Right cardiac atrium (tissue), 5 donors: ENCODE measurements around the gene DOK7. TPM values are rescaled to one million over a fixed set of nuclear protein-coding genes. Genes with fewer than 3 reads are reported as not detected.

Experiments
- ATAC-seq, 2 donors: fragments of 200-7000 bp; cut with Tn5 transposase; one replicate each; pipeline versions ENCODE4 v1.8.0 to v1.9.1; 2020; ENCODE audit warnings: moderate library complexity in 2 of 2, mild to moderate bottlenecking in 1 of 2
- DNase-seq, 3 donors: peaks; one replicate each; pipeline ENCODE4 v3.0.0-alpha.2; 2020
- H3K27ac ChIP-seq: one replicate; pipeline ENCODE4 v1.5.1; 2013; ENCODE audit warnings: mild to moderate bottlenecking, low read length, control low read depth, moderate library complexity
- H3K27me3 ChIP-seq: one replicate; pipeline ENCODE4 v1.6.1; 2013; ENCODE audit not compliant: control insufficient read depth, insufficient read depth
- H3K4me1 ChIP-seq: one replicate; pipeline ENCODE4 v1.6.1; 2013; ENCODE audit warnings: low read length; ENCODE audit not compliant: control insufficient read depth, insufficient read depth
- H3K4me3 ChIP-seq: one replicate; pipeline ENCODE4 v1.5.1; 2013; ENCODE audit warnings: low read length, control low read depth
- H3K9me3 ChIP-seq: one replicate; pipeline ENCODE4 v1.6.1; 2013; ENCODE audit warnings: low read length; ENCODE audit not compliant: control insufficient read depth
- WGBS: extraction: QIAGEN DNeasy Blood & Tissue Kit; methylation state at CpG from one replicate; pipeline ENCODE4 v1.1.7; 2013; 5-methylcytosine and 5-hydroxymethylcytosine counted together
- intact Hi-C, 4 donors: fragments of 100-400 bp; cut with DNase I; formaldehyde crosslinking; loops; one replicate each; pipeline versions ENCODE4 v1.11.0 to v1.14.0; 2022 to 2023
- polyA plus RNA-seq: library from polyadenylated mRNA; stranded (reverse); fragments of 200-250 nt; gene quantifications from one replicate; pipeline ENCODE4 v1.2.3, GENCODE V29; 2013
- total RNA-seq, 4 donors: library from RNA; stranded (reverse); fragmentation: NEBNext Ultra II Directional; extraction: Animal tissue kit (Norgen Biotek cat#: 25700); gene quantifications; one replicate each; pipeline ENCODE4 v1.2.1, GENCODE V29; 2021
- donor health status: healthy with polysubstance abuse.
- donor health status: DM: no; HTN: yes; CAD: no.
- donor health status: DM: no; HTN: no; CAD: no.
- donor health status: DM: no; HTN: yes; CAD: no; lungs with severe emphysema.
- donor health status: DM: yes; HTN: yes; CAD: no.

The DOK7 gene
- total and polyA plus RNA-seq, 5 donors: 28.9 to 40.0 (median 35.4) TPM

DNA sequence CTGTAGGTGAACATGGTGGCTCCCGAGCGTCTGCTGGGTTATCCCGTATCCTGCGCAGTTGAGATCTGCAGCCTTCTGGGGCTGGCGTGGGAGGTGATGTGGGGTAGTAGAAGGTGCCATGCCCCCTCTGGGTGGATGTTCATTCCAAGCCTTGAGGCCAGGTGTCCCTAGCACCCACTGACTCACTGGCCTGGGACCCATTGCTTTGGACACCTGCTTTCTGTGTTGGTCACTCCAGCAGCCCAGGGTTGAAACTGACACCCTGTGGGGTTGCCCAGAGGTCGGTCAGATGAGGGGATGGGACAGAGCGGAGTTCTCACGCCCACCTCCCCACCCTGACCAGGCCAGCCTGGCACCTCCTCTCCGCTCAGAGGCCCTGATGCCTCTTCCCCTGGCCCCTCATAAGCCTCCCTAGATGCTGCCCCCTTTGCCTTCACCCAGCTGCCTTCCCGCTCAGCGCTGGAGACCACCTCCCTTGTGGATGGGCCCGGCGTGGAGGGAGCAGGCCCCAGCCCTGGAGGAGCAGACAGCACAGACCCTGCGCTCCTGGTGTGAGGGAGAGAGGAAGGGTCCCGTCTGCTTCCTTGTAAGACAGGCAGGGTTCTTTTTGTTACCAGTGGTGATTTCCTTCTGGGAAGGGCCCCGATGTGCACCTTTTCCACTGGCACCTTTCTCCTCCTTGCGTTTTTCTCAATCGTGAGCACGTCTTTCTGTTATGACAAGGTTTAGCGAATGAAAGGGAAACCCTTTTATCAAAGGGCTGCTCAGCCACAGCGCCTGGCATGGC is 2.0 kb downstream of the DOK7 start:
- intact Hi-C loops: no loop called here
- 83% methylated on average over 21 of the region's 21 CpGs for WGBS
- peak; percentile 8 to 50 (median 49) for DNase-seq
- no peak overlapping the region for H3K4me3 ChIP-seq
- H3K27ac ChIP-seq: peak overlapping the region; percentile 5
- H3K27me3 ChIP-seq: no peaks in the 10 kb centered on the region
- H3K4me1 ChIP-seq: no peaks in the 10 kb centered on the region
- H3K9me3 ChIP-seq: no peaks in the 10 kb centered on the region
- no peak for ATAC-seq

DNA sequence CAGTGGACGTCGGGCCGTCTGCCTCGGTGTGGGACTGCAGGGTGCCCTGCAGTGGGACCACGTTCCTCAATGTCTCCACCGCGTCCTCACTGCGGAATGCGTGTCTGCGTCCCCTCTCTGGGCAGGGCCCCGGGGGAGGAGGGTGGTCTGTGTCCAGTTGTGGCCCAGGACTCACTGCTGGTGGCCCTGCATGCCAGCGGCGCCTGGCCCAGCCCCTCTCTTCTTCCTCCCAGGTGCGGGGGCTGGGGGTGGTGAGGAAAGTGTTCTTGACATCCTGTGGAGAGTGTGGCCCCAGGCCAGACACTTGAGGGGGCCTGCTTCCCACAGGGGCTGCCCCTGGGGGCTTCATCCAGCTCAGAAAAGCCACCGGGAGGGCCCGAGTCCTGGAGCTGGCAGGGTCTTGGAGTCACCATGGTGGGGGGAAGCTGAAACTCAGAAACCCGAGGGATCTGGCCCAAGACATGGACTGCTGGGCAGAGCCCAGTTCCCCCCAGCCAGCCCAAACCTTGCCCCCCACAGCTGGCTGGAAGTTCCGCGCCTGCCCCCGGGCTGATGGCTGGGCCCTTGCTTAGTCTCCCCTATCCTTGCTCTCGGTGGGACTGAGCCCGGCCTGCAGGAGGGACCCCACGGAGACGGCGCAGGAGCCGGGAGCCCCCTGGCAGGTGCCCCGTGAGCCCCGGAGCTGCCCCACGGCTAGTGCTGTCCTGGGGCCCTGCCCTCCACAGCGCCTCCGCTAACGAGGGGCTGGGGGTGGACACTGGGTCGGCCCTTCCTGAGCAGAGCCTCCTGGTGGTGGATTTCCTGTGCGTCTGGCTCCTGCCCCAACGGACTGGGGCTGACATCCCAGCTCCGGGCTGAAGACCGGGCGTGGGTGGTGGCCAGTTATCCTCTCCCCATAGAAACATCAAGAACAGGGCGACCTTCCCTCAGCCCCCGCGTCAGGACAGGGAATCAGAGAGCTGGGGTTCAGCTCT is 2.9 kb downstream of the DOK7 start:
- Histone ChIP-seq H3K4me3 (no peak overlapping the region), H3K9me3 (no peaks in the 10 kb centered on the region), H3K27ac (peak overlapping the region; percentile 46), H3K27me3 (no peaks in the 10 kb centered on the region), H3K4me1 (no peaks in the 10 kb centered on the region)
- intact Hi-C loops: no loop called here
- ATAC-seq (peak in 1 of 2 donors; percentile 8), DNase-seq (peak; percentile 22 to 69 (median 57))
- WGBS: 58% methylated on average over 41 of the region's 41 CpGs

DNA sequence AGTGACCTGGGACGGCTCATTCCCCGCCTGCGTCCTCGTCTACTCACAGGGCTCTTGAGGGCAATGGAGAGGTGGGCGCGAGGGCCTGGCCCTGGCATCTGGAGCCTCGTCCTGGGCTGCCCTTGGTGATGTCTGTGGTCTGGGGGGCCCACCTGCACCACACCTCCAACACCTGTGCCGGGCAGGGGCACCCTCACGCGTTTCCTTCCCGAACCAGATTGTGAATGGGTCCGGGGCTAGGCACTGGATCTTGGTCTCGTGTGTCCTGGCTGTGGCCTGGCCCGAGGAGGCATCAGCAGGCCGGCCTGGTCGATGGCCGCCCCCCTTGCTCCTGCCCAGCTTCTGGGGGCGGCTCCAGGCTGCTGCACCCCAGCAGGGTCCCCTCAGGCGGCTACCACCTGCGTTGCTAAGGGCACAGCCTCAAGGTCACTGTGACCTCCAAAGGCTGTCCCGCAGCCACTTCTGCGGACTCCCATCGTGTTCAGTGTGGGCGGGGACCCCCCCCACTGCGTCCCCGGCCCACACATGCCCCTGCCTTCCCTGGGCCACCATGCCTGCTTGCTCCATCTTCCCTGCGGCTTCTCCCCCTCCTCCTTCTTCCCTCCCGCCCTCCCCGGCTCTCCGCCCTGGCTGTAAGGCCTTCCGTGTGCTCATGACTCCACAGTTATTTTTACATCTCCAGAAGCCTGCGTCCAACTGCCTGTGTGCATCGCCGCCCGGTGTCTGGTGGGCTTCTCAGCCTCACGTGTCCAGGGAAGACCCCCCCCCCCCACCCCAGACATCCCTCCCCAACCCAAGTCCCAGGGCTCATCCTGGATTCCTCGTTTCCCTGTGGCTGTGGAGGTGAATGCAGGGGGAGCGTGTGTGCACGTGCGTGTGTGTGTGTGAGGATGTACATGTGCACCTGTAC is 3.8 kb downstream of the DOK7 start:
- H3K27me3 ChIP-seq: no peaks in the 10 kb centered on the region
- no peak for ATAC-seq
- 66% methylated on average over 40 of the region's 40 CpGs for WGBS
- H3K4me1 ChIP-seq: no peaks in the 10 kb centered on the region
- H3K27ac ChIP-seq: peak overlapping the region; percentile 46
- no peak overlapping the region for H3K4me3 ChIP-seq
- intact Hi-C loops: no loop called here
- no peaks in the 10 kb centered on the region for H3K9me3 ChIP-seq
- DNase-seq: peak; percentile 5 to 48 (median 43)

DNA sequence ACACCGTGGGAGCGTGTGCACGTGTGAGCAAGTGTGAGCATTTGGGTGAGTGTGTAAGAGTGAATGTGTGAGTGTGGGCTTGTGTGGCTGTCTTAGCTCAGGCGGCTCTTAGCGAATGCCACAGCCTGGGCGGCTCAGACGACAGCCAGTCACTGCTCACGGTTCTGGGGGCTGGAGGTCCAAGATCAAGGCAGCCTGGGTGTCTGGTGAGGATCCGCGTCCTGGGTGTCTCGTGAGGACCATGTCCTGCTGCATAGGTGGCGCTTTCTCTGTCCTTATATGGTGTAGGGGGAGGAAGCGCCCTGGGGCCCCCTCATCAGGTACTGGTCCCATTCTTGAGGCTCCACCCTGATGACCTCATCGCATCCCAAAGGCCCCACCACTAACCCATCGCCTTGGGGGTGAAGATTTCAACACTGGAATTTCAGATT is 4.5 kb downstream of the DOK7 start:
- Histone ChIP-seq H3K9me3 (no peaks in the 10 kb centered on the region), H3K4me3 (no peak overlapping the region), H3K27ac (peak overlapping the region; percentile 6), H3K4me1 (no peaks in the 10 kb centered on the region), H3K27me3 (no peaks in the 10 kb centered on the region)
- ATAC-seq (no peak), DNase-seq (peak; percentile 4 to 23 (median 7))
- 76% methylated on average over 15 of the region's 15 CpGs for WGBS
- intact Hi-C loops: no loop called here

DNA sequence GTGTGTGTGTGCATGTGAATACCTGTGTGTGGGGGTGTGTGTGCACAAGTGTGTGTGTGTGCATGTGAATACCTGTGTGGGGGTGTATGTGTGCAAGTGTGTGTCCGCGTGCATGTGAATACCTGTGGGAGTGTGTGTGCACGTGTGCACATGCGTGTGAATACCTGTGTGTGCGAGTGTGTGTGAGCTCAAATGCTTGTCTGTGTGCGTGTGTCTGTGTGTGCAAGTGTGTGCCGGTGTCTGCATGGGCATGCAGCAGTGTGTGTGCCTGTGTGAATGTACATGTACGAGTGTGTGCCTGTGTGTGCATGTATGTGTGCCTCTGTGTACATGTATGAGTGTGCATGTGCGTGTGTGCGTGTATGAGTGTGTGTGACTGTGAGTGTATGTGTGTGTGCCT is 5.0 kb downstream of the DOK7 start:
- Histone ChIP-seq H3K27ac (no peak overlapping the region), H3K4me1 (no peaks in the 10 kb centered on the region), H3K4me3 (no peak overlapping the region), H3K27me3 (no peaks in the 10 kb centered on the region), H3K9me3 (no peaks in the 10 kb centered on the region)
- ATAC-seq (no peak), DNase-seq (peak in 2 of 3 donors; percentile 13 to 22)
- intact Hi-C loops: no loop called here
- WGBS: 92% methylated on average over 10 of the region's 10 CpGs

DNA sequence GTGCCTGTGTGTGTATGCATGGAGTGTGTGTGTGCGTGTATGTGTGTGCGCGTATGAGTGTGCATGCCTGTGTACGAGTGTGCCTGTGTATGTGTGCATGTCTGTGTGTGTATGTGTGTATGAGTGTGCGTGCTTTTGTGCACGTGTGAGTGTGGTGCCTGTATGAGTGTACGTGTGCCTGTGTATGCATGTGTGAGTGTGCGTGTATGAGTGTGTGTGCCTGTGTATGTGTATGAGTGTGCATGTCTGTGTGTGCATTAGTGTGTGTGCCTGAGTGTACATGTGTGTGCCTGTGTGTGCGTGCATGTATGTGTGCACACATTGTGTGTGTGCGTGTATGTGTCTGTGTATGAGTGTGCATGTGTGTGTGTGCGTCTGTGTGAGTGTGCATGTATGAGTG is 5.7 kb downstream of the DOK7 start:
- peak in 1 of 3 donors; percentile 20 for DNase-seq
- WGBS: 91% methylated on average over 11 of the region's 11 CpGs

DNA sequence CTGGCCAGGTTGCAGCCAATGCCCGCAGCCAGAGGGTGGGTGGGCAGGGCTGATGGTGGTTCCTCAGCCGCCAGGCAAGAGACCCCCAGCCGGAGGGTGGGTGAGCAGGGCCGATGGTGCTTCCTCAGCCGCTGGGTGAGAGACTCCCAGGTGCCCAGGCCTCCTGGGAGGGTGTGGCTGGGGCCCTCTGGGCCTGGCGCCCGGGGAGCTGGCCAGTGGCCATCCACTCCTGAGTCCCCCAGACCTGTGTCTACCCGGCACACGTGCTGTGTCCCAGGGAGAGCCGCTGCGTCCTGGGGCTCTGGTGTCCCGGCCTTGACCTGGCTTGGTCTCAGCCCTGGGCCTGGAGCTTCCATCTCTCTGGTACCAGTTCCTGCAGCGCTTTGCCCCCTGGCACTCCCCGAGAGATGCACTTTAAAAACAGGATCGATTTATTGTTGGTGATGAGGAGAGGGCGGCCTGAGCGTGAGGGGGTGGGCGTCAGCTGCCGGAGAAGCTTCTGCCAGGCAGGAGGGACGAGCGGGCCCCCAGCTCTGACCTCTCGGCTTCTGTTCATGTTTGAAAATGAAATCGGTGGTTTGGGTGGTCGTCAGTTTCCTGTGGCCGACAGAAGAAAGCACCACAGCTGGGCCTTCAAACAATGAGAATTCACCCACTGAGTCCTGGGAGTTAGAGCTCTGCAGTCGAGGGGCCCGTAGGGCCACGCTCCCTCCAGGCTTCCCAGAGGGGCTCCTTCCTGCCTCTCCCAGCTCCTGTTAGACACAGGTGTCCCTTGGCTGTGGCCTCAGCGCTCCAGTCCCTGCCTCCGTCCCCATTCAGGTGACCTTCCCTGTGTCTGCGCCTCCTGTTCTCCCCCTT is 6.5 kb downstream of the DOK7 start:
- ATAC-seq (peak; percentile 5 to 12), DNase-seq (peak; percentile 11 to 68 (median 50))
- WGBS: 79% methylated on average over 31 of the region's 31 CpGs
- H3K4me1 ChIP-seq: no peaks in the 10 kb centered on the region
- no peak overlapping the region for H3K27ac ChIP-seq
- intact Hi-C loops: no loop called here
- H3K9me3 ChIP-seq: no peaks in the 10 kb centered on the region
- no peaks in the 10 kb centered on the region for H3K27me3 ChIP-seq
- no peak overlapping the region for H3K4me3 ChIP-seq

More for the DNA sequence above, 5.7 kb downstream of the DOK7 start:
- no peak overlapping the region for H3K27ac ChIP-seq
- H3K4me1 ChIP-seq: no peaks in the 10 kb centered on the region
- no peaks in the 10 kb centered on the region for H3K27me3 ChIP-seq
- intact Hi-C loops: no loop called here
- no peaks in the 10 kb centered on the region for H3K9me3 ChIP-seq
- no peak overlapping the region for H3K4me3 ChIP-seq
- ATAC-seq: no peak

DNA sequence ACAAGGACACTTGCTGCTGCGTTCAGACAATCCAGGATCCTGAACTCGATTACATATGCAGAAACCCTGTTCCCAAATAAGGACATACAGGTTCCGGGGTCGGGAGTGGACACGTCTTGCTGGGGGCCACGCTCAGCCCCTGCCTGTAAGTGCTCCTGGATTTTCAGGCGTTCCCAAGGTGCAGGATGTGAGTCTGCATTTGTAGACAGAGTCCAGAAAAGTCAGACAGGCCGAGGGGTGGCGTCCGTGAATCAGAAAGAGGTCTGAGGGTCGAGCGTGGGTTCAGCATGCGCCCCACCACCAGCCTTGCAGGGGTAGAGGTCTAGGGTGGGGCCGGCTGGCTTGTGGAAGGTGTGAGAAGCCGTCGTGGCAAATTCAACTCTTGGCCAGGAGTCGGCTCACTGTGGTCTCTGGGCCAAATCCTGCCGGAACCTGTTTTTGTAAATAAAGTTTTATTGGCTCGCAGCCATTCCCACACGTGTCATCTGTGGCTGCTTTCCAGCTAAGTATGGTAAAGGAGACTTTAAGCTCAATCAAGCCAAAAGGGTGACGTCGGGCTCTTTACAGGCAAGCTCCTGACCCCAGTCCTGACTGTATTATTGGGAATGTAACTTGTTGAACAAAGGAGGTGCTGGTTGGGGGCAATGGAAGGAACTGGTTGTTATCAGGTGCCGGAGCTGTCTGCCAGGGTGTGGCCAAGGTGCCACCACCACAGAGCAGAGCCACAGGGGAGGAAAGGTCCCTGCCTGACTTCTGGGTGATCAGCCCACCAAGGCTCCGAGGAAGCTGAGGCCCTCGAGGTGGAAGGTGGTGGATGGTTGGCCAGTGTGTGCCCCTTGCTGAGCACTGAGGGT is 7.4 kb downstream of the DOK7 start:
- Histone ChIP-seq H3K4me1 (no peaks in the 10 kb centered on the region), H3K4me3 (no peak overlapping the region), H3K9me3 (no peaks in the 10 kb centered on the region), H3K27ac (peak overlapping the region; percentile 4), H3K27me3 (no peaks in the 10 kb centered on the region)
- ATAC-seq (no peak), DNase-seq (peak; percentile 6 to 34 (median 24))
- intact Hi-C loops: no loop called here
- WGBS: 60% methylated on average over 25 of the region's 25 CpGs

DNA sequence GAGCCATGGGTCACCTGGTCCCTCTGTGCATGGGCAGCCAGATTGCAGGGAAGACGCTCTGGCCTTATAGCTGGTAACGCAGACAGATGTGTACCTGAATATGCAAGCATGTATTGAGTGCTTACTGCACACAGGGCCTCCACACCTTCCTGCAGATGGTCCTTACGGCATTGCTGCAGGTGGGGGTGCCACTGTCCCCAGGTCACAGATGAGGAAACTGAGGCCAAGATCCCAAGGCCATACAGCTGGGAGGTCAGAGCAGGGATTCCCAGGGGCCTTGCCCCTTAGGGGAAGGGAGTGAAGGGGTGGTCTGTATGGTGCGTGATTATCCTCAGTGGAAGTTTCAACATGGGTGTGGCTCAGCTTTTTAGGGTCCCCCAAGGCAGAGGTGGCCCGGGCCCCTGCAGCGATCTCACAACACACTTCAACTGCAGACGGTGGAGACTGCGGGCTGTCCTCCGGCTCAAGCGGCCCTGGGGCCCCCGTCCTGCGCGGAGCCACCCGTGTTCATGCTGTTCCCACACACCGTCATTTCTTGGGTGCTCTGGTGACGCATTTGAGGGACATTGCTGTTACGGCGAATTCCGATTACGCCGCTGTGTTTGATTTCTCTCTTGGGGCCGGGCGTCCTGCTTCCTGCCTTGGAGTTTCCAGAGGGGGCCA is 8.1 kb downstream of the DOK7 start:
- Histone ChIP-seq H3K27me3 (no peaks in the 10 kb centered on the region), H3K4me3 (no peak overlapping the region), H3K9me3 (no peaks in the 10 kb centered on the region), H3K27ac (no peak overlapping the region), H3K4me1 (no peaks in the 10 kb centered on the region)
- 92% methylated on average over 23 of the region's 23 CpGs for WGBS
- intact Hi-C loops: no loop called here
- peak; percentile 5 to 42 (median 34) for DNase-seq
- ATAC-seq: no peak
